ENCODE results near the gene UBE2D2.
"Not testable (repeated sequence)": the region's sequence is repeated elsewhere in the genome, so short reads cannot be mapped to it uniquely, and the experiment has no call there.

Gene UBE2D2

DNA sequence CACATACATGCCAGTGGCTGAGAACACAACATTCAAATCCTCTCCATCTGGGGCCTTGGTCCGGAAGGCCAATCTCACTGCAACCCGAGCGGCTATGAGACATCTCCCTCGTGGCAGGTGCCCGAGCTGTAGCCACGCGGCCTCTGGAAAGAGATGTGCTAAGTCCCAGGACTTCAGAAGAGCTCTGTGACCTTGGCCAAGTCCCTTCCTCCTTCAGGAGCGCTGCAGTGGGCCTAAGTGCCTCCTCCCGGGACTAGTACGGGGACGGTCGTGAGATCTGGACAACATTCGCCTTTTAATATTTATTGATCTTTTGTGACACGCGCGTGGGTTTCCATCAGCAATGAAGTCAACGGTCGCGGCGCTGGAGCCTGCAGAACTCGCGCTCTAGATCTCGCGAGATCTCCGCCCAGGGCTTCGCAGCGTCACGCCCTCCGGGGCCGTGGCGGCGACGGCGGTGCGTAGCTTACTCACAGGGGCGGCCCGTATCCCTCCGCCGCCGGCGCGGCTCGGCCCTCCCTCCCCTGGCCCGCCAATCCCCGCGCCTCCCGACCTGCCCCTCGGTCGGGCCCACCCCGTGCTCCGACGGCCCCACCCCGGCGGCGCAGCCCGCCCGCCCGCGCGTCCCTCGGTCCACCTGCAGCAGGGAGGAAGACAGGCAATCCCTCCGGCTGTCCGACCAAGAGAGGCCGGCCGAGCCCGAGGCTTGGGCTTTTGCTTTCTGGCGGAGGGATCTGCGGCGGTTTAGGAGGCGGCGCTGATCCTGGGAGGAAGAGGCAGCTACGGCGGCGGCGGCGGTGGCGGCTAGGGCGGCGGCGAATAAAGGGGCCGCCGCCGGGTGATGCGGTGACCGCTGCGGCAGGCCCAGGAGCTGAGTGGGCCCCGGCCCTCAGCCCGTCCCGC is at the start of gene UBE2D2:
UBE2D2 (plus strand) TSS at position 588 of the 903 bp plus-strand sequence. CDS start 453 bp downstream, outside the sequence.
- DNase-seq: peak; percentile 85

DNA sequence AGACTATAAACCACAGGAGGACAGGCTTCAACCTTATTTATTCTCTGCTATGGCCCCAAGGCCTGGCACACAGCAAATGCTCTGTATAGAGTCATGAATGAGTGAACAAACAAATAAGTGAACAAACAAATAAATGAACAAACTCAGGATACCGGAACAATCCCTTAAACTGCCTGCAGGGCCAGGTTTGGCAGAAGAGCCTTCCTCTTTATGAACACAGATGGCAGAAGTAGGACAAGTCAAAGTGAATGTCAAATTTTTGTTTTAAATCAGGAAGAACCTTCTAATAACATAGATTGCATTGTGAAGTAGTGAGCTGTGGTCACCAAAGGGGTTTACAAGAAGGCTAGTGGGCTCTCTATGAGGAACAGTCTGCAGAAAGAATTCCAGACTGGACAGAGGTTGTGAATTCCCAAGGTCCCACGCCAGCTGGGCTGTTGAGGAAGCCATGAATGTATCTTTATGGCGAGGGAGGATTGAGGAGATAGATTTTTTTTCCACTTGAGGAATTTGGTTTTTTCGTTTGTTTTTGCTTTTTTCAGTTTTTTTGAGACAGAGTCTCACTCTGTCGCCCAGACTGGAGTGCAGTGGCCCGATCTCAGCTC is 48.3 kb upstream of the UBE2D2 start:
- no peak for DNase-seq

DNA sequence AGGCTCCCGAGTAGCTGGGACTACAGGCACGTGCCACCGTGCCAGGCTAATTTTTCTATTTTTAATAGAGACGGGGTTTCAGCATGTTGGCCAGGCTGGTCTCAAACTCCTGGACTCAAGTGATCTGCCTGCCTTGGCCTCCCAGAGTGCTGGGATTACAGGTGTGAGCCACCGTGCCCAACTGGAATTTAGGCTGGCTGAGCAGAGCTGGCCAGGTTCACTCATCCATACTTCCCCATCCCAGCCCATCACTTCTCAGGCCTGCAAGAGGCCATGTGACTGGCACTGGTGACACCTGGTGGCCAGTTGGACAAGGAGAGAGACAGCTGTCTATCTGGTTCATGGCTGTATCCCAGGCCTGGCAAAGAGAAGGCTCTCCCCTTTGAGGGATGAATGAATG is 47.7 kb upstream of the UBE2D2 start:
- DNase-seq: peak; percentile 7

DNA sequence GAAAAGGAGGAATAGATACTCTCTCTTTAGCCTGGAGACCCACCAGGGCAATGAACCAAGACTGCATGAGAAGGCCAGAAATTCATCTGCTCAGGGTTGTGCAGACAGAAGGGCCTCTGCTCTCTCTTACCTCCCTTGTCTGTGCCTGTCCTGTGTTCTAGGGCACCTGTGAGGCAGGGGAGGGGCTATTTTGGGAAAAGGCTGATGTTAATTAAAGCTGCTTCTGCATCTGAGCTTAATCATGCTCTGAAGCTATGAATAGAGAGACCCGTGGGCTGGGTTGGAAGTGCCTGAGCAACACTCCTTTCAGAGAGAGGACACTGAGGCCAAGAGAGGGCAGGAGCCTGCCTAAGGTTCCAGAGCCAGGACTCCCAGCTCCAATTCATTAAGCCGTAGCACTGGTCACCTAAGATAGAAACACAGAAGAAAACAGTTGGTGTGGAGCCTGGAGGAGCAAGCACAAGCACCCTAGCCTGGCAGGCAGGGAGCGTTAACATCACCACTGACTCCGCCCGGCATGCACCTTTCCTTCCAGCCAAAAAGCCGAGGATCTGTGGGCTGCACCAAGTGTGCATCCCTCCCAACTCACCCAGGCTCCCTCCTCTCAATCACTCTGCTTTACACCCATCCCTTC is 47.2 kb upstream of the UBE2D2 start:
- no peak for DNase-seq

DNA sequence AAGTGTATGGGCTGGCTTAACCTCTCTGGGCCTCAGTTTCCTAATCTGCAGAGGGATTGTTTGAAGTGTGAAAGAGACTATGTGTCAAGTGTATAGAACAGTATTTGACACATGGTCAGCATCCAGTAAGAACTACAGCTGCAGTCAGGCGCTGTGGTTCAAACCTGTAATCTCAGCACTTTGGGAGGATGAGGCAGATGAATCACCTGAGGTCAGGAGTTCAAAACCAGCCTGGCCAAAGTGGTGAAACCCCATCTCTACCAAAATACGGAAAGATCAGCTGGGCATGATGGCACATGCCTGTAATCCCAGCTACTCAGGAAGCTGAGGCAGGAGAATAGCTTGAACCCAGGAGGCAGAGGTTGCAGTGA is 46.7 kb upstream of the UBE2D2 start:
- DNase-seq: no peak

DNA sequence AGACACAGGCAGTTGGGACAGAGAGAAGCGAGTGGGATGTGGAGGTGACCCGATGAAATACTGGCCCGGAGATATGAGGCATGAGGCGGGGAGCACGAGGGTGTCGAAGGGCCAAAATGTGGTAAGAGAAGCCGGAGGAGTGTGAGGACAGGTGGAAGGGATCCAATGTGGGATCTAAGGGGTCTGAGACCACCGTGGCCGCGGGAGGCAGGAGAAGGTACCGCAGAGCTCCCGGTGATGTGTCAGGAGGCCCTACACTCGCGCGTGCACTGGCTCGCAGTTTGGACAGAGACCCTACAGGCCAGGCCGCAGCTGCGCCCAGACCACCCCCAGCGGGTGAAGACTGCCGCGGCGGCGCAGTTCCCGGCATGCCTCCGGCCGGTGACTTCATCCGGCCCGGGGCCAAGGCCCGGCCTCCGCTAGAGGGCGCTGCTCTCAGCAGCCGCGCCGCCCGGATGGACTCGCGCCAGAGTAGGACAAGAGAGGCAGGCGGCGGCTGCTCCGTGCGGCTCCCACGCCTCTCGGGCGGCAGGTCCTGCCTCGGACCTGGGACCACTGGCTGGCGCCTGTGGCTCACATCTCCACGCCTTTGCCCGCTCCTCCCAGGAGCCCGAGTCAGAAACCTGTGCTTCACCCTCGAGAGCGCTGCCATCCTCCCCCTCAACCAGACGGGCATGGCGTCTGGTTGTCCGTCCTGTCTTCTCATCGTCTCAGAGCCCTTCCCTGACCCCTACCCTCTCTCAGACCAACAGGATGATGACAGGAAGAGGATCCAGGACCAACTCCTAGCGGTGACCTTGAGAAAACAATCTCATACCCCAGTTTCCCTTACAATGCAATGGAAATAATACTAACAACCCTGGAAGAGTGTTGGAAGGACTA is 43.2 kb upstream of the UBE2D2 start:
- DNase-seq: peak; percentile 74

DNA sequence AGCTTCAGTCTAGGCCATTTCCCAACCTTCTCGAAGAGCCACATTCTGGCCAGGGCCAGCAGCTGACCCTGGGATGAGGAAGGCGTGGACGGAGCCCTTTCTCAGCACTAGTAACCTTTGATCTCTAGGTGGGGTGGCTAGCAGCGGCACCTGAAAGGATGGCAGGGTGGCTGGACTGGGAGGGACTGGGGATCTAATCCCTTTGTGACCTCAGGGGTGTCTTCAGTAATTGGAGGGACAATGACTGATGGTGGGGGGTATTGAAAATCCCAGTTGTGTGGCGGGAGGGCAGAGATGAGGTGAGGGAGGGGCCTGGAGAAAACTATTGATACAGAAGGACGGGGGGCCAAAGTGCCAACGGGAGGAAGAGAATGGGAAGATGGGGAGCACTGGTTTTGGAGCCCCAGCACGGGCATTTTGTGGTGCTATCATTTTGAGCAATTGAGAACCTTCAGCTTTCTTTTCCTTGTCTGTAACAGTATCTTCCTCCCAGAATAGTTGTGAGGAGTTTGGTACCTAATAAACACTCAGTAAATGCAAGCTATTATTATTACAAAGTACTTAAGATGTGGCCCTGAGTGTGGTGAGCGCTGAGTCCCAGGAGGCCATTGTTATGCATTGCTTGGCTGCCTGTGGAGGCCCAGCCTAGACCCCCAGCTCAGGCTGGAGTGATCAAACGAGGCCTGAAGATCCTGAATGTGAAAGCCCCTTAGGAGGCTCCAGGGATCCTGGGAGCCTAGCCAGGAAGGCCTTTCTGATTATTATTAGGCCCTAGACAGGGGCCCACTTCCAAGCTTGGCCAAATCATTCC is 37.3 kb upstream of the UBE2D2 start:
- no peak for DNase-seq

DNA sequence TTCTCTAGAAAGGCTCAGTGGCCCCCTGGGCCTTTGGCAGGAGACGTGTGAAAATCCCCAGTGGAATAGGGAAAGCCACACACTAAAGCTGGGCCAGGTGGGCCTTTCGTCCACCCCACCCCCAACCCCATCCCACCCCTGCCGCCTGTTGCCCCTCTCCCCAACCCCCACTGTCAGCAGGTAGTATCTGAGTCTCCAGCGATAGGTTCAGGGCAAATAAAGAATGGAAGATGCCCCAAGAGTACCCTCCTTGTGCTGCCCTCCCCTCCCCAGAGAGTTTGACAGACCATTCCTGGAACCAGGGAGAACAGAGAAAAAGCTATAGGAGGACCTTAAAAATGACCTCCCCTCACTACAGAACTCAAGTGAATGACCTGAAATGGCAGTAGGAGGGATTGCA is 36.7 kb upstream of the UBE2D2 start:
- peak; percentile 16 for DNase-seq

DNA sequence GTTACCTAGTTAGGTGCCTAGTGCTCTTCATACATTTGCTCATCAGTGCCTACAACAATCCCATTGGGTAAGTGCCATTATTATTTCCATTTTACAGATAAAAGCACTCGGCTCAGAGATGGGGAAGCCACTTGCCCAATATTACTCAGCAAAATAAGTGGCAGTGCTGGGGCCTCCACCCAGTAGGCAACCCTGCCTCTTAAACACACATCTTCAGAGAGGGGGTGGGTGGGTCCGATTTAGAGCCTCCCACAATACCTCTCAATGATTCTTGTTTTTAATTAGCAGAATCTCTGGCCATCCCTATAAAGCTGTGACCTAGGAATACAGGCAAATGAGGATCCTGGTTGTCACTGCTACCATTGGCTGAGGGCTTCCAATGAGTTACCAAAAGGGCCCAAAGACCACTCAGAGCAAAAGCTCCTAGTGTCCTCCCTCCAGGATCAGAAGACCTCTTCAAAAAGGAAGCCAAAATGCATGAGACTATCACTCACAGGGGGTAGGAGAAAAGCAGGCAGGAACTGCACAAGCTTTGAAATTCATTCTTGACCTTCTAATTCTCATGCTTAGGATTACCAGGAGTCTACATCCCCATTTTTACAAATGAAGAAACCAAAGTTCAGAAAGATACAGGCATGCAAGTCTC is 36.1 kb upstream of the UBE2D2 start:
- no peak for DNase-seq

DNA sequence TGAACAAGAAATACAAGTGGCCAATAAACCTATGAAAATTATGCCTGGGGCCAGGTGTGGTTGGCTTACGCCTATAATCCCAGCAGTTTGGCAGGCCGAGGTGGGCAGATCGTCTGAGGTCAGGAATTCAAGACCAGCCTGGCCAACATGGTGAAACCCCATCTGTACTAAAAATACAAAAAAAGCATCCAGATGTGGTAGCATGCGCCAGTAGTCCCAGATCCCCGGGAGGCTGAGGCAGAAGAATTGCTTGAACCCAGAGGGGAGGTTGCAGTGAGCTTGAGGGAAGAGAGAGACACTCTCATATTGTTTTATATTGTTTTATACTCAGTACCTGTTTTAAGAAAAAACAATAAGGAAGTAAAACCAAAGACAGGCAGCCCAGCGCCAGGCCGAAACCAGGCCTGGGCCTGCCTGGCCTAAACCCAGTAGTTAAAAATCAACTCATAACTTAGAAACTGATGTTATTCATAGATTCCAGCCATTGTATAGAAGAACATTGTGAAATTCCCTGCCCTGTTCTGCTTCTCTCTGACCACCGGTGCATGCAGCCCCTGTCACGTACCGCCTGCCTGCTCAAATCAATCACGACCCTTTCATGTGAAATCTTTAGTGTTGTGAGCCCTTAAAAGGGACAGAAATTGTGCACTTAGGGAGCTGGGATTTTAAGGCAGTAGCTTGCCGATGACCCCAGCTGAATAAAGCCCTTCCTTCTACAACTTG is 35.4 kb upstream of the UBE2D2 start:
- not testable (repeated sequence) for DNase-seq

DNA sequence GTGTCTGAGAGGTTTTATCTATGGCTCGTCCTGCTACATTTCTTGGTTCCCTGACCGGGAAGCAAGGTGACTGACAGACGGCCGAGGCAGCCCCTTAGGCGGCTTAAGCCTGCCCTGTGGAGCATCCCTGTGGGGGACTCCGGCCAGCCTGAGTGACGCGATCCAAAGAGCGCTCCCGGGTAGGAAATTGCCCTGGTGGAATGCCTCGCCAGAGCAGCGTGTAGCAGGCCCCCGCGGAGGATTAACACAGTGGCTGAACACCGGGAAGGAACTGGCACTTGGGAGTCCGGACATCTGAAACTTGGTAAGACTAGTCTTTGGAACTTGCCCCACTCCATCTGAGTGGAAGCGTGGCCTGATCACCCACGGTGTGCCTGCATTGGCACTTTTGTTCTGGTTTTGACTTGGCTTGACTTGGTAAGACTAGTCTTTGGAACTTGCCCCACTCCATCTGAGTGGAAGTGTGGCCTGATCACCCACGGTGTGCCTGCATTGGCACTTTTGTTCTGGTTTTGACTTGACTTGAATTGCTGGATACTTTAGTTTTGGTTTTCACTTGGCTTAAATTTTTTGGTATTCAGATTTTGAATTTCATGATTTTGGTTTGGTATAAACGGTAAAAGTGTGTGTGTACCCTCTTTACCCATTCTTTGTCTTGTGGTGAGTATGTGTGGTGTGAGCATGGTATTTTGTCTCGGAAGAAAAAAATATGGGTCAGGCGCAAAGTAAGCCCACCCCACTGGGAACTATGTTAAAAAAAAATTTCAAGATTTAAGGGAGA is 34.6 kb upstream of the UBE2D2 start:
- not testable (repeated sequence) for DNase-seq

DNA sequence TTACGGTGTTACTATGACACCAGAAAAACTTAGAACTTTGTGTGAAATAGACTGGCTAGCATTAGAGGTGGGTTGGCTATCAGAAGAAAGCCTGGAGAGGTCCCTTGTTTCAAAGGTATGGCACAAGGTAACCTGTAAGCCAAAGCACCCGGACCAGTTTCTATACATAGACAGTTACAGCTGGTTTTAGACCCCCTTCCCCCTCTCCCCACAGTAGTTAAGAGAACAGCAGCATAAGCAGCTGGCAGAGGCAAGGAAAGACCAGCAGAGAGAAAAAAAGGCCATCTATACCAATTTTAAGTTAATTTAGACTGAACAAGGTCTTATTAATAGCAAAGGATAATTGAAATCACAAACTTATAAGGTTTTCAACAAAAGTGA is 34.1 kb upstream of the UBE2D2 start:
- DNase-seq: not testable (repeated sequence)

DNA sequence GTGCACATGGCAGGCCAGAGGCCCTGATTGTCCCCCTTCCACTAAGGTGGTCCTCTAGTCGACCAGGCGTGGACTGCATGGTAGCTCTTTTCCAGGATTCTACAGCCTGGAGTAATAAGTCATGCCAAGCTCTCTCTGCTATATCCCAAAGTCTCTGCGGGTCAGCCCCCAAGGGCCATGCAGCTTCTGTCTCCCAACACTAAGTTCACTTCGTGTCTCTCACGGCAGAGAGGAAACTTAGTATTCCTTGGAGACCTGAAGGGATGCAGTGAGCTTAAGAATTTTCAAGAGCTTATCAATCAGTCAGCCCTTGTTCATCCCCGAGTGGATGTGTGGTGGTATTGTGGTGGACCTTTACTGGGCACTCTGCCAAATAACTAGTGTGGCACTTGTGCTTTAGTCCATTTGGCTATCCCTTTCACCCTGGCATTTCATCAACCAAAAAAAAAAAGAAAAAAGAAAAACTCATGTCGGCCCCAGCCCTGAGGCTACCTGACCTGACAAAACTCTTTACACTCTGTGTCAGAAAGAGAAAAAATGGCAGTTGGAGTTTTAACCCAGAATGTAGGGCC is 33.2 kb upstream of the UBE2D2 start:
- not testable (repeated sequence) for DNase-seq

DNA sequence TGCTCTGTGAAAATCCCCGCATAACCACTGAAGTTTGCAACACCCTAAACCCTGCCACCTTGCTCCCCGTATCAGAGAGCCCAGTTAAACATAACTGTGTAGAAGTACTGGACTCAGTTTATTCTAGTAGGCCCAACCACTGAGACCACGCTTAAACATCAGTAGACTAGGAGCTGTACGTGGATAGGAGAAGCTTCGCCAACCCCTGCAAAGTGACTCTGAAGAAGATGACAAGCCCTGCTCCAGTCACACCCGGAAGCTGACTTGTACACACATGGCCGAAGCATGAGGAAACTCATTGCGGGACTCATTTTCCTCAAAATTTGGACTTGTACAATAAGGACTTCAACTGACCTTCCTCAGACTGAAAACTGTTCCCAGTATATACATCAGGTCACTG is 32.4 kb upstream of the UBE2D2 start:
- not testable (repeated sequence) for DNase-seq

DNA sequence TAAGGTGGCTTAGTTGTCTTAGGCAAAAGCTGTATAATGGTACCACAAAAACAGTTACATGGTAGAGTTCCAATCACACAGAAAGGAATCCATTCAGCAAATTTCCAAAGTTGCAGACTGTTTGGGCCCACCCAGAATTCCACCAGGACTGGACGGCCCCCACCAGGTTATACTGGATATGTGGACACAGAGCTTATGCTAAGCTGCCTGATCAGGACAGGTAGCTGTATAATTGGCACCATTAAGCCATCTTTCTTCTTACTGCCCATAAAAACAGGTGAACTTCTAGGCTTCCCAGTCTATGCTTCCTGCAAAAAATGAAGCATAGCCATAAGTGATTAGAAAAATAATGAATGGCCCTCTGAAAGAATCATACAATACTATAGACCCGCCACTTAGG is 31.1 kb upstream of the UBE2D2 start:
- DNase-seq: not testable (repeated sequence)

DNA sequence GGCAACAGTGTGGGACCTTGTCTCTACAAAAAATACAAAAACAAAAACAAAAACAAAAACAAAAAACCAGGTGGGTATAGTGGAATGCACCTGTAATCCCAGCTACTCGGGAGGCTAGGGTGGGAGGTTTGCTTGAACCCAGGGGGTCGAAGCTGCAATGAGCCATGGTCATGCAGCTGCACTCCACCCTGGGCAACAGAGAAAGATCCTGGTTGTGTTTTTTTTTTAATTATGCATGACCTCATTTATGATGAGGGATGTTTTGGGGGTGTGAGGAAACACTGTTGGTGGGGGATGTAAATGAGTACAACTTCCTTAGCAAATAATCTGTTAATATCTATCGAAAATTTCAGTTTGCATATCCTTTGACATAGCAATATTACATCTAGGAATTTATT is 29.4 kb upstream of the UBE2D2 start:
- DNase-seq: no peak

DNA sequence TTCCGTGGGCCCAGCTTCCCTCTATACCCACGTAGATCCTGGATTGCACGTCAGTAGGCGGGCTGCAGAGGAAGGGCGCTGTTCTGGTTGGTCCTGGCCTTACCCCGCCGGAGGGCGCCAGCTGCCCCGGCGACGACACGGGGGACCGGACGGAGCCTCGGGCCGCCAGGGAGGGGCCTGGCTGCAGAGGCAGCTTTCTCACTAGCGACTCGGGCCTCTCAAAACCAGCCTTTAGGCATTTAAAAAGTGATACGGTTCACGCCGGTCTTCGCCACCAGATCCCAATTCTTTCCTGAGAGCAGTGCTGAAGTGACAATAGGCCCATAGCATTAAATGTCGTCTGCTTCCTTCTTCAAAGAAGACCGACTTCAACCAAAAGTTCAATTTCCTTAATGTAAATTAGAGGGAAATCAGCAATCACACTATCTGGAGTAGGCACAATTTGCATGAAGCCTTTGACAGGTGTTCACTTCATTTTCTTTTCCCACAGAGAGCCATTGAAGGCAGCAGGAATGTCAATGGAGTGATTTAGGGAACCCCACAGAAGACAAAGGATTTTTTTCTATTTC is 17.6 kb upstream of the UBE2D2 start:
- DNase-seq: no peak

DNA sequence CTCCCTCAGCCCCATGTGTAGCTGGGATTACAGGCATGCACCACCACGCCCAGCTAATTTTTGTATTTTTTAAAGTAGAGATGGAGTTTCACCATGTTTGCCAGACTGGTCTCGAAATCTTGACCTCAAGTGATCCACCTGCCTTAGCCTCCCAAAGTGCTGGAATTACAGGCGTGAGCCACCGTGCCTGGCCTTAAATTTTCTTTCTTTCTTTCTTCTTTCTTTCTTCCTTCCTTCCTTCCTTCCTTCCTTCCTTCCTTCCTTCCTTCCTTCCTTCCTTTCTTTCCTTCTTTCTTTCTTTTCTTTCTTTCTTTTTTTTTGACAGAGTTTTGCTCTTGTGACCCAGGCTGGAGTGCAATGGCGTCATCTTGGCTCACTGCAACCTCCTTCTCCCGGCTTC is 14.5 kb upstream of the UBE2D2 start:
- DNase-seq: not testable (repeated sequence)

All from NCI-H2227 treated with DMSO at 0.1 percent for 48 hours (cell line).